Esophagus (tissue), 2 donors: ENCODE results near the gene FANCC. TPM values are rescaled to one million over a fixed set of nuclear protein-coding genes. Genes with fewer than 3 reads are reported as not detected.
"Not testable (repeated sequence)": the region's sequence is repeated elsewhere in the genome, so short reads cannot be mapped to it uniquely, and the experiment has no call there.

Source experiments
- H3K27ac ChIP-seq, 2 donors: one replicate each; pipeline ENCODE4 v1.5.1; 2013; ENCODE audit warnings: low read depth in 2 of 2, mild to moderate bottlenecking in 2 of 2, inconsistent platforms in 1 of 2, low read length in 1 of 2, moderate library complexity in 1 of 2
- H3K27me3 ChIP-seq, 2 donors: one replicate each; pipeline ENCODE4 v1.6.1; 2013; ENCODE audit warnings: low read length in 2 of 2, control low read depth in 1 of 2, mild to moderate bottlenecking in 1 of 2; ENCODE audit not compliant: insufficient read depth in 2 of 2, control insufficient read depth in 1 of 2
- H3K36me3 ChIP-seq, 2 donors: one replicate each; pipeline ENCODE4 v1.6.1; 2013; ENCODE audit warnings: low read length in 1 of 2; ENCODE audit not compliant: control insufficient read depth in 2 of 2, insufficient read depth in 2 of 2
- H3K4me1 ChIP-seq, 2 donors: one replicate each; pipeline ENCODE4 v1.6.1; 2013; ENCODE audit warnings: low read length in 1 of 2; ENCODE audit not compliant: control insufficient read depth in 2 of 2, insufficient read depth in 2 of 2
- H3K4me3 ChIP-seq, 2 donors: one replicate each; pipeline ENCODE4 v1.5.1; 2013; ENCODE audit warnings: low read length in 2 of 2, mild to moderate bottlenecking in 2 of 2, low read depth in 1 of 2, moderate library complexity in 1 of 2
- H3K9me3 ChIP-seq, 2 donors: one replicate each; pipeline ENCODE4 v1.6.1; 2013; ENCODE audit warnings: mild to moderate bottlenecking in 2 of 2, low read depth in 1 of 2, low read length in 1 of 2, moderate library complexity in 1 of 2; ENCODE audit not compliant: control insufficient read depth in 2 of 2, insufficient read depth in 1 of 2
- WGBS, 2 donors: extraction: QIAGEN DNeasy Blood & Tissue Kit; methylation state at CpG; one replicate each; pipeline ENCODE4 v1.1.7; 2013; 5-methylcytosine and 5-hydroxymethylcytosine counted together
- polyA plus RNA-seq, 2 donors: library from polyadenylated mRNA; stranded (reverse); fragments of 200-250 nt; gene quantifications; one replicate each; pipeline ENCODE4 v1.2.3, GENCODE V29; 2013
- donor health status: healthy with polysubstance abuse.
- donor health status: Bipolar disorder and iron deficiency.

The FANCC gene
- polyA plus RNA-seq, 2 donors = 2.5 to 3.6 TPM

GRCh38 chr9:95273369-95274022 is 44.0 kb downstream of the FANCC start:
- Histone ChIP-seq H3K4me1 (no peaks in the 10 kb centered on the region), H3K27ac (no peak overlapping the region), H3K36me3 (peaks cover 0 to 3% of the 10 kb centered on the region in 2 donors), H3K4me3 (no peak overlapping the region), H3K9me3 (no peaks in the 10 kb centered on the region), H3K27me3 (no peaks in the 10 kb centered on the region)
- WGBS, 2 donors = 79 to 85% methylated on average over 4 of the region's 4 CpGs

GRCh38 chr9:95272830-95273229 is 44.7 kb downstream of the FANCC start:
- no peaks in the 10 kb centered on the region for H3K4me1 ChIP-seq
- peaks cover 0 to 3% of the 10 kb centered on the region in 2 donors for H3K36me3 ChIP-seq
- WGBS, 2 donors = 95 to 97% methylated on average over 8 of the region's 8 CpGs
- H3K4me3 ChIP-seq = no peak overlapping the region
- no peaks in the 10 kb centered on the region for H3K9me3 ChIP-seq
- H3K27me3 ChIP-seq = no peaks in the 10 kb centered on the region
- H3K27ac ChIP-seq = no peak overlapping the region

DNA sequence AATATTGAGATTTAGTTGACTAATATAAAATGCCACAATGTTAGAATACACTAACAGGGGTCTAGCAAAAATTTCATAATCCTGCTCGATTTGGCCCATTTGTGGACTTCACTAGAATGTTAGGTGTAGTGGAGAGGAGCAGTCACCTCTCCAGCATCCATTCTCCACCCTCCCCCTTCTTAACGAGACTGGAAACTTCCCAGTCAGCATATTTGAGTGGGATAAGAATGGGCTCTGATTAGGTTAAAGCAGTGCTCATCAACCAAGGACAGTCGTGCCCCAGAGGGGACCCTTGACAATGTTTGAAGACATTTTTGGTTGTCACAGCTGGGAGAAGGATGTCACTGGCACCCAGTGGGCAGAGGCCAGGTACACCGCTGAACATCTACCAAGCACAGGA is 46.7 kb downstream of the FANCC start:
- 83% methylated on average over 4 of the region's 4 CpGs for WGBS, 2 donors
- H3K27me3 ChIP-seq = no peaks in the 10 kb centered on the region
- H3K4me3 ChIP-seq = no peak overlapping the region
- peaks cover 0 to 3% of the 10 kb centered on the region in 2 donors for H3K36me3 ChIP-seq
- H3K9me3 ChIP-seq = no peaks in the 10 kb centered on the region
- H3K4me1 ChIP-seq = no peaks in the 10 kb centered on the region
- no peak overlapping the region for H3K27ac ChIP-seq

DNA sequence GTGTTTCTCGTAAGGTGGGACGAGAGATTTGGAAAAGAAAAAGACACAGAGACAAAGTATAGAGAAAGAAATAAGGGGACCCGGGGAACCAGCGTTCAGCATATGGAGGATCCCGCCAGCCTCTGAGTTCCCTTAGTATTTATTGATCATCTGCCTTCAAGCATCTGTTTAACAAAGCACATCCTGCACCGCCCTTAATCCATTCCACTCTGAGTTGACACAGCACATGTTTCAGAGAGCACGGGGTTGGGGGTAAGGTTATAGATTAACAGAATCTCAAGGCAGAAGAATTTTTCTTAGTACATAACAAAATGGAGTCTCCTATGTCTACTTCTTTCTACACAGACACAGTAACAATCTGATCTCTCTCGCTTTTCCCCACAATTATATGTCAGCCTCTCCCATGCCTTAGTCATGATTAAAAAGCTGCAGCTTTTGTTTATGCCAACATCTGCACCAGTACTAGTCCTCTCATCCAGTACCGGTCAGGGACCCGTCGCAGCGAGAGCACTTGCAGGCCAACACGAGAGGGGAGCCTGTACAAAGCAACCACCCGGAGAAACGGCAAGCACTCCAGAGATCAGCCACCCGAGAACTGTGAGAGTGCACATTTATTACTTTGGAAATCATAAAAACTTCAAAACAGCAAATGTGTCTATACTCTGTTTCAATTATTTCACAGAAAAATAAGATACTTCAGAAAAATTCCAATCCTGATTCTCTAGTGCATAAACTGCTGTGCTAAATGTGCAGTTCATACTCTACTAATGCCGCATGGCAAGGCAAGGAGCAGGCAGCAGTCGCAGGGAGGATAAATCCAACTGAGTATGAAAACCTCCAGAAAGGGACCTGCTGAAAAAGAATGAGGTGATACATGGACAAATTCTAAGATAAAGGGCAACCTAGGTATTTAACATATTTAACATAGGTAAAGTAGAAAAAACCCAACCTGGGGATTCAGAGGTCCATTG is 47.4 kb downstream of the FANCC start:
- WGBS, 2 donors = 66 to 78% methylated on average over 16 to 18 of the region's 18 CpGs
- H3K4me1 ChIP-seq, H3K36me3 ChIP-seq, H3K27me3 ChIP-seq, H3K4me3 ChIP-seq, H3K9me3 ChIP-seq, H3K27ac ChIP-seq: not testable (repeated sequence)

DNA sequence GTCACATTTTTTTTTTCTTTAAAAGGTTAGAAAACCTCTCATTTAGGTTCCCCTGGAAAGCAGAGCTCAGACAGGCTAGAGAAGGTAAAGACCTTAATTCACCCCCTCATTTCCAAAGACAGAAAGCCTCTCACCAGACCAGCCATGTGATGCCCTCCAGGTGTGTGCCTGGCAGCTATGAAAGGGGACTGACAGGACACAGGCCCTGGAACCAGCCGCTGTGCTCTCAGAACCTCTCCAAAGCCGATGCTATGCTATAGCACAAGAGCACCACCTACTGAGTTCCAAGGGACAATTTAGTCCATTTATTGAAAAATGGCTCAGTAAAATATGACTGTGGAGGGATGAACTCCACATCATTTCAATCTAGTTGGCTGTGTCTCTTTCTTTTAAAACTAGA is 48.8 kb downstream of the FANCC start:
- Histone ChIP-seq H3K4me3 (no peak overlapping the region), H3K9me3 (no peaks in the 10 kb centered on the region), H3K36me3 (peaks cover 0 to 3% of the 10 kb centered on the region in 2 donors), H3K27ac (no peak overlapping the region), H3K4me1 (no peaks in the 10 kb centered on the region), H3K27me3 (no peaks in the 10 kb centered on the region)
- WGBS, 2 donors = 30% methylated on average over 2 of the region's 2 CpGs

- H3K27ac ChIP-seq = no peak overlapping the region
- H3K9me3 ChIP-seq = no peaks in the 10 kb centered on the region
- H3K4me1 ChIP-seq = no peaks in the 10 kb centered on the region
- H3K27me3 ChIP-seq = no peaks in the 10 kb centered on the region
- peaks cover 0 to 3% of the 10 kb centered on the region in 2 donors for H3K36me3 ChIP-seq
- H3K4me3 ChIP-seq = no peak overlapping the region
- WGBS, 2 donors = 81 to 88% methylated on average over 5 of the region's 5 CpGs
Measured at GRCh38 chr9:95266649-95267048, 50.9 kb downstream of the FANCC start.

- Histone ChIP-seq H3K27ac (no peak overlapping the region), H3K36me3 (no peaks in the 10 kb centered on the region), H3K9me3 (no peaks in the 10 kb centered on the region), H3K27me3 (no peaks in the 10 kb centered on the region), H3K4me1 (no peaks in the 10 kb centered on the region), H3K4me3 (no peak overlapping the region)
- WGBS, 2 donors = 66 to 68% methylated on average over 3 of the region's 3 CpGs
Measured at GRCh38 chr9:95265960-95266359, 51.5 kb downstream of the FANCC start.

DNA sequence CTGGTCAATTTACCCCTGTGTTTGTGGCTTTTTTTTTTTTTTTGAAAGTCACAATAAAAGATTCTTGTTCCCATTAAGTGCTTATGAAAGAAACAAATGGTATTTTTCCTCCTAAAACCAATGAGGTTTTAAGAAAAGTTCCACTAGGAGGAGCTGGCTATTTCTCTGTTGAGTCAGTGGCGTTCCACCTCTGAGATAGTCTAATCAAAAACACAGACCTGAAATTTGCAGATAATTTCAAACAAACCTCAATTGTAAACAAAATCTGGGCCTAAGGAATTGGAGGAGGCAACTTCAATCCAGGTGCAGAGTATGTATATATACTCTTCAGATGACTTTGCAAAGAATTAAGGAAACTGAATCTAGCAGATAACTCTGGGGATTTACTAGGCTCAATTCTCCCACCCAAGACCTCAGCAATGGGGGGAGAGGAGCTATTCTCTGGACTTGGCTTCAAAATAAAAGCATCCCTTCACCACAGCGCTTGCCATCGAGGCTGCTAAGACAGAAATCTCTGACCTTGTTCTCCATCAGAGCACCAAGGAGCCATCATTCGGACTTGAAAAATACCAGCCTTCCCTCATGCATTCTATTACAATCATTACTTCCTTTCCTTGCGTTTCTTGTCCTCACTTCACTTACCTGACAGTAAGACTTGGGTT is 52.4 kb downstream of the FANCC start:
- 73 to 79% methylated on average over 5 of the region's 5 CpGs for WGBS, 2 donors
- Histone ChIP-seq H3K27me3 (no peaks in the 10 kb centered on the region), H3K9me3 (no peaks in the 10 kb centered on the region), H3K4me1 (no peaks in the 10 kb centered on the region), H3K36me3 (no peaks in the 10 kb centered on the region), H3K4me3 (no peak overlapping the region), H3K27ac (no peak overlapping the region)

DNA sequence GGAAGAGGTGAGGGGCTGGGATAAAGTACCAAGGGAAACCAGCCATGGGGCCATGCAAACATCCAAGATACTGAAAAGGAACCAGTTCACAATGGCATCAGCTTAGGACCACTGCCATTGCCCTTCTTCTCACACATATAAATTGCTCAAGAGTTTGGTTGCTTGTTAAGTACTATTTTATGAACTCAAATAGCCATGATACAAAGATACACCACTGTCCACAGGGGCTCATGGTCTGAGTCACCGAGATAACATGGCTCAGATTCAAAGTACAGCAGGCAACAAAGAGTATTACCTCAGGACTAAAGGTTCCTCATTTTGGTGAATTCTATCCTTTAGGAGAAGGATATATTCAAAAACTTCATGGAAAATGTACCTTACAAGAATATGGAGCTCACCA is 55.6 kb downstream of the FANCC start:
- Histone ChIP-seq H3K4me3 (no peak overlapping the region), H3K4me1 (no peaks in the 10 kb centered on the region), H3K9me3 (no peaks in the 10 kb centered on the region), H3K27ac (no peak overlapping the region), H3K36me3 (no peaks in the 10 kb centered on the region), H3K27me3 (no peaks in the 10 kb centered on the region)
- WGBS, 2 donors = 79 to 94% methylated on average over 1 of the region's 1 CpG
